ENCODE data around the gene GNAT2. TPM values are rescaled to one million over a fixed set of nuclear protein-coding genes. Genes with fewer than 3 reads are reported as not detected.

Gene GNAT2
- total RNA-seq, 1 donor from 2014 or later, result not detected

GRCh38 chr1:109621379-109622136 is 2.1 kb upstream of the GNAT2 start:
- Mint-ChIP-seq H3K9me3 (ENCODE audit: unreplicated experiment) (peaks cover 3% of the 10 kb centered on the region), H3K4me1 (ENCODE audit: low read depth, unreplicated experiment) (peaks cover 19% of the 10 kb centered on the region), H3K4me3 (ENCODE audit: unreplicated experiment) (peak overlapping the region; percentile 98), H3K36me3 (ENCODE audit: unreplicated experiment) (no peaks in the 10 kb centered on the region), H3K27me3 (ENCODE audit: unreplicated experiment) (peaks cover 11% of the 10 kb centered on the region), H3K27ac (ENCODE audit: unreplicated experiment) (peak overlapping the region; percentile 64)
- no peak for TF ChIP-seq CTCF (IDR thresholded peaks at IDR 0.05; ENCODE audit: partially characterized antibody, unreplicated experiment)
- DNase-seq, result no peak

GRCh38 chr1:109620841-109621286 is 1.4 kb upstream of the GNAT2 start:
- H3K36me3 Mint-ChIP-seq (ENCODE audit: unreplicated experiment), result no peaks in the 10 kb centered on the region
- TF ChIP-seq CTCF (IDR thresholded peaks at IDR 0.05; ENCODE audit: partially characterized antibody, unreplicated experiment), result no peak
- DNase-seq, result peak; percentile 94
- H3K4me3 Mint-ChIP-seq (ENCODE audit: unreplicated experiment), result peak overlapping the region; percentile 98
- H3K4me1 Mint-ChIP-seq (ENCODE audit: low read depth, unreplicated experiment), result peaks cover 17% of the 10 kb centered on the region
- H3K27ac Mint-ChIP-seq (ENCODE audit: unreplicated experiment), result no peak overlapping the region
- H3K9me3 Mint-ChIP-seq (ENCODE audit: unreplicated experiment), result peaks cover 3% of the 10 kb centered on the region
- H3K27me3 Mint-ChIP-seq (ENCODE audit: unreplicated experiment), result peaks cover 11% of the 10 kb centered on the region

- H3K4me1 Mint-ChIP-seq (ENCODE audit: low read depth, unreplicated experiment), result peaks cover 13% of the 10 kb centered on the region
- TF ChIP-seq CTCF (IDR thresholded peaks at IDR 0.05; ENCODE audit: partially characterized antibody, unreplicated experiment), result no peak
Measured at GRCh38 chr1:109620401-109620791, 980 bp upstream of the GNAT2 start.

GRCh38 chr1:109618661-109619575 is 498 bp downstream of the GNAT2 start:
- Mint-ChIP-seq H3K27me3 (ENCODE audit: unreplicated experiment) (peaks cover 7% of the 10 kb centered on the region), H3K9me3 (ENCODE audit: unreplicated experiment) (peaks cover 3% of the 10 kb centered on the region), H3K36me3 (ENCODE audit: unreplicated experiment) (no peaks in the 10 kb centered on the region), H3K4me1 (ENCODE audit: low read depth, unreplicated experiment) (peaks cover 8% of the 10 kb centered on the region), H3K27ac (ENCODE audit: unreplicated experiment) (no peak overlapping the region), H3K4me3 (ENCODE audit: unreplicated experiment) (peak overlapping the region; percentile 98)
- no peak for DNase-seq
- TF ChIP-seq CTCF (IDR thresholded peaks at IDR 0.05; ENCODE audit: partially characterized antibody, unreplicated experiment), result no peak

More at GRCh38 chr1:109620401-109620791, 980 bp upstream of the GNAT2 start:
- peaks cover 9% of the 10 kb centered on the region for H3K27me3 Mint-ChIP-seq (ENCODE audit: unreplicated experiment)
- peaks cover 3% of the 10 kb centered on the region for H3K9me3 Mint-ChIP-seq (ENCODE audit: unreplicated experiment)
- peak overlapping the region; percentile 98 for H3K4me3 Mint-ChIP-seq (ENCODE audit: unreplicated experiment)
- H3K27ac Mint-ChIP-seq (ENCODE audit: unreplicated experiment), result peak overlapping the region; percentile 85
- no peaks in the 10 kb centered on the region for H3K36me3 Mint-ChIP-seq (ENCODE audit: unreplicated experiment)
- DNase-seq, result no peak

Measured in glutamatergic neuron (in vitro differentiated cells).